ENCODE measurements around the gene LYG1.

Gene LYG1

GRCh38 chr2:99261242-99261641 is 39.8 kb downstream of the LYG1 start:
- no peak for DNase-seq

GRCh38 chr2:99260184-99260583 is 40.8 kb downstream of the LYG1 start:
- DNase-seq = no peak

GRCh38 chr2:99259465-99259864 is 41.5 kb downstream of the LYG1 start:
- DNase-seq = no peak

GRCh38 chr2:99256677-99257076 is 44.3 kb downstream of the LYG1 start:
- no peak for DNase-seq

- no peak for DNase-seq
These were observed 45.3 kb downstream of the LYG1 start, which contains the start of gene LYG2 for GRCh38 chr2:99255491-99256318. TSS of gene LYG2 (minus strand) at chr2:99255666. CDS start at chr2:99254260, 1,406 bp downstream.

GRCh38 chr2:99249951-99250350 is 51.0 kb downstream of the LYG1 start:
- no peak for DNase-seq

GRCh38 chr2:99242151-99242550 is 58.8 kb downstream of the LYG1 start:
- no peak for DNase-seq

GRCh38 chr2:99240431-99240830 is 60.6 kb downstream of the LYG1 start:
- DNase-seq = no peak

- DNase-seq = no peak
These were observed 62.4 kb downstream of the LYG1 start for GRCh38 chr2:99238599-99238998.
